Activated CD8-positive, alpha-beta memory T cell treated with anti-CD3 and anti-CD28 coated beads, Interleukin-2, amount 50 U/mL, for 48 hours (primary cell): ENCODE data around the gene AHI1.
A peak's percentile ranks its signal among the peaks of the same experiment; 100 is the strongest.

Experiments
- DNase-seq: peaks from one replicate; pipeline ENCODE4 v3.0.0-alpha.2; 2020

AHI1 gene

GRCh38 chr6:135497412-135498184 lies at the start of gene AHI1:
Gene AHI1, minus strand, starts transcription at chr6:135497740. Its CDS starts 5,503 bp downstream, at chr6:135492237.
- peak; percentile 96 for DNase-seq

DNA sequence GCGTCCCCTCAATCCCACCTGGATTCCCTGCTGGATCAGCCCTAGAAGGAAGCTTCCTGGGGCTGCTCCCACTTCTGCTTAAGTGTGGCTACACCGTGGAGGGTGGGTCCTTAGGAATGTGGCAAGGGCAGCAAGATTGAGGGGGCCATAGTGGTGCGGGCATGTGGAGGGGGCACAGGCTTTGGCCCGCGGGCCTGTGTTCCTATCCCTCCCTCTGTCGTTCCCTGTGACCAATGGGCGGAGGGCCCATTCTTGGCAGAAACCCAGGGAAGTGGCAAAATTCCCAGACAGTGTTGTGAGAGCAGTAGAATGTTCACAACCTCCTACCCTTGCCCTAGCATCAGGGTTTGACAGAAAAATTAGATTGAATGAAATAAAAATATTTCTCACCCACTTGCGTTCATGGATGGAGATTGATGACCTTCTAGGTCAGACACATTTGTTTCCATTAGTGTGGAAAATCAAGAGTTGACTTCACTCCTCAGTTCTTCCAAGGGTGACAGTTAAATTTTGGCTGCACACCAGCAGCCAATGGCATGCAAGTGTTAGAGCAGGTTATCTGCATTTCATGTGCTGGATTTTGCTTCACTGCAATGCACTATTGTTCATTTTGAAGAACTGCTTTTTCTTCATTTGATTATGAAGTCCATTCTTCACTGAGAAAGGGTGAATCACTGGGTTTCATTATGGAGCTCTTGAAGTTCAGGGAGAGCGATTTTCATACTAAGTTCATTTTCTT lies 49.3 kb upstream of the AHI1 start:
- DNase-seq = no peak

DNA sequence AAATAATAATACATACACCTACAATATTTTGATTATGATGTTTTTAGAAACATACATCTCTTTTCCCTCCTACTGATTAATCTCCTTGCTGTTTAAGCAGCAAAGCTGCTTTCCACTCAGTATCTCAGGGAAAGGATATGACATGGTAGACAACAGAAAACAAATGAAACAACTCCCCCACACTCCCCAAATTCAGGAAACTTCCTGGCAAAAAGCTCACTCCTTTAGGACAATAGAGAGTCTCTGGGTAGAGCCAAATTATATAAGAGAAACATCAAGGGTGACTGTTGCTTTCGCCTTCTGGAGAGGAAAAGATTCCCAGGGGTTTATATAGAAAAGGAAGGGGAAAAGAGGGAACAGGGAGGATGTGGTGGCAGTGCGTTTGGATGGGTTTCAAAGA lies 48.7 kb upstream of the AHI1 start:
- no peak for DNase-seq

DNA sequence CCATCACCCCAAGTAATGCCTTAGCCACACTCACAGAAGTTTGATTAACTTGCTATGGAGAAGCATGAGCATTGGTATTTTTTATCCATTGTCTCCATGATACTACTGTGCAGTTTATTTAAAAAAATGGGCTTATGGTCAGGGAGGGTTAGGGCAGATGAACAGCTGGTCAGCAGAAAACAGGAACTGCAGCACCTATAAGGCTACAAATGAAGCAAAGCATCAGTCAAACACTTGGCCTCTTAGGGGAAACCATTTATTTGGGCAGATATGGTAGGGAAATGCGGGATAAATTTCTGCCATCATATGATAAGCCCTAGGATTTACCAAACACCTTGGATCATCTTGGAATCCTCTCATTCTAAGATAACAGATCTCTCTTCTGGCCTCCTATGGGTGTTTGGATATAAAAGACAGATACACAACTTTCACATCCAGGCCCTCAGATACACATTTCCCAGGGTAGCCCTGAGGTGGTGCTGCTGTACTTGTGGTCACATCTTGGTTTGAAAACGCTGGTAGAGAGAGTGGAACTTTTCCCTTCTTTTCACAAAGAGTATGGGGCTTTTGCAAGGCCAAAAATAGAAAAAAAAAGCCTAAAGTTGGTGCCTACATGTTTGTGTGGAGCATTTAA lies 42.8 kb upstream of the AHI1 start:
- no peak for DNase-seq

DNA sequence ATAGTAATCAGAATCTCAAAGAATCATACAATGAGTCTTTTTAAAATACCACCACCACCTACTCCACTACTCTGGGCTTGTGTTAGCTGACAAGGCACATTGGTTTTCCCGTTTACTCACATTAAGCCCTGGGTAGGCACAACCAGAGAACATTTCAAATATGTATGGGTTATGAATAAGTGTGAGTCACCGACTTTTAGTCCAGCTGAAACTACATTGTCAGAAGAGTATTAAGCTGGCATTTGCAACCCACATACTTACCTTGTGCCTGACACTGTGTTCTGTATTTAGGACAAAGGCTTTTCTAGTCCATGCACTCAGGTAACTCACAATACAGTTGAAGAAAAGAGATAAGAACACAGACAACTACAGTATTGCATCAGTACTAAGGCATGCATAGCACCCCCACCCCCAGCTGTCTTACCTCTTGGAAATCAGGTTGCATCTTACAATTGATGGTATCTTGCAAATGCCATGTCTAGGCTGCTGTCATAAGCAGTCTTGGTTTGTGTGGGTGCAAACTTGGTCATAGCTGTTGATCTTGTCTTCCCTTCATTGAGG lies 40.3 kb upstream of the AHI1 start:
- peak; percentile 61 for DNase-seq

GRCh38 chr6:135535989-135536414 lies 38.5 kb upstream of the AHI1 start:
- no peak for DNase-seq

DNA sequence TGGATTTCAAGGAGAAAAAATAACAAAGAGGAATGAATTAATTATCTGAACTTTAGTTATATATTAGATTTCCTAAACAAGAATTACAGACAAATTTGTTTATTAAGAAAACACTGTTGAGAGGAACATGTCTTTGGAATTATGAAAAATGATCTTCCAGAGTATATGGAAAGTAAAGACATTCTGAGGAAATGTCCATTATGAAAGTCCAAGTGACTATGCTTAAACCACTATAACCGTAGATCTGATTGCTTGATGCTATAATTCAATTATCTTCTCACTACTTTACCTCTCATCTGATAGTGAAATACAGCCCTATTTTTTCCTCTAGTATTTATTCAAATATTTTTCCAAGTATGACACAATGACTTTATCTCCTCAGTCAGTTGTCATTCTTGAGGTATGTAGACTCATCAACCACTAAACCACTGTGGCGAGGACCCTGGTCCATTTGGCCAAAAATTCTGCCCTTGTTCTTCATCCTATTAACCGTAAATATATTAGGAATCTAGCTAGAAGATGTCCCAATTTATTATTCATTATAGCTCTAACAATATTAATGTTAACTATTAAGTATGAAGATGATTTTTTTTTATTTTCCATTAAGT lies 37.3 kb upstream of the AHI1 start:
- DNase-seq = no peak

GRCh38 chr6:135532559-135532958 lies 35.0 kb upstream of the AHI1 start:
- no peak for DNase-seq

DNA sequence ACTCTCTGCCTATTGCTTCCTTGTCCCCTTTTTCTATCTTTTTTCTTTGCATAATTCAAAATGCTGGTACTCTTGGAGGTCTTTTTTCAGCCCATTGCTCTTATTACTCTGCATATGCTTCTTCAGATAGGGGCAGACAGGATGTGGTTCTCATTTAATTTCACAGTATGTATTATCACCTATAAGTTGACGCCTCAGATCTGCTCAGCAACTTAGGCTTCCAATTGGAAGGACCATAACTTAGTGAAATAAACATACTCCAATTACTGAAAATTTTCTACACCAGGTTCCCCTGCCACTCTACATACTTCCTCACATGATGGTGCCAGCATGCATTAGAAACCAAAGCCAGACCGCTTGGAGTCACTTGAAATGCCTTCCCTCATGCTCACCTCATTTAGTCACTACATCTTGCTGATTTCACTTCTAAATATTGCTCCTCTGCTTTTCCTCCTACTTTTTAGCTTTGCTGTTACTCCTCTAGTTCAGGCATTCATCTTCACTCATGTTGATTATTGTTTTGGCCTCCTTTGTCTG lies 34.5 kb upstream of the AHI1 start:
- DNase-seq = no peak

DNA sequence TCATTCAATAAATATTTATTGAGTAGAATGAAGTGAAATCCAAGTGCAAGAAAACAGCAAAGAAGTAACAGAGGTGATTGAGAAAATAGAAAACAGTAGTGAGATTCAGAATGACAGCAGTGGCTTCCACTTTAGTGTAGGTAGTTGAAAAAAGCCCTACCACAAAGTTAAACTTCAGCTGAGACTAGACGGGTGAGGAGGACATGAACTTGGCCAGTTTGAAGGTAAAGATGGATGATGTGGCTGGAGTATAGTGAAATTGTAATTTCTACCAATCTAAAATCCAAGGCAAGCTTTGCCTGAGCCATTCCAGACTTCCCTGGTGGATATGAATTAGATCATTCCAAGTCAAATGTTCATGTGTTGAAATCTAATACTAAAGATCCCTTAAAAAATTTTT lies 32.6 kb upstream of the AHI1 start:
- DNase-seq = no peak

DNA sequence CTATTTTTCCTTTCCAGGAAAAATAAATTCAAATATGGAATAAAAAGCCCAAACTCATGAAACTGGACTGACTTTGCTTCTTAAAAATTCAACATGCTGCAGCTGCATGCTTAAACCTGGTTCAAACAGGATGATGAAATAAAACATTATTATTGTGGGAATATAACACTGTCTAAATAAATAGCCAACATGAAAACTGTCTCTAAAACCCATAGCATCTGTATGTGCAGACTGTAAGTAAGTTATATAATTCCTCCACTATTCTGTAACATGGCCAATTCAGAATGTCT lies 30.4 kb upstream of the AHI1 start:
- DNase-seq = no peak

DNA sequence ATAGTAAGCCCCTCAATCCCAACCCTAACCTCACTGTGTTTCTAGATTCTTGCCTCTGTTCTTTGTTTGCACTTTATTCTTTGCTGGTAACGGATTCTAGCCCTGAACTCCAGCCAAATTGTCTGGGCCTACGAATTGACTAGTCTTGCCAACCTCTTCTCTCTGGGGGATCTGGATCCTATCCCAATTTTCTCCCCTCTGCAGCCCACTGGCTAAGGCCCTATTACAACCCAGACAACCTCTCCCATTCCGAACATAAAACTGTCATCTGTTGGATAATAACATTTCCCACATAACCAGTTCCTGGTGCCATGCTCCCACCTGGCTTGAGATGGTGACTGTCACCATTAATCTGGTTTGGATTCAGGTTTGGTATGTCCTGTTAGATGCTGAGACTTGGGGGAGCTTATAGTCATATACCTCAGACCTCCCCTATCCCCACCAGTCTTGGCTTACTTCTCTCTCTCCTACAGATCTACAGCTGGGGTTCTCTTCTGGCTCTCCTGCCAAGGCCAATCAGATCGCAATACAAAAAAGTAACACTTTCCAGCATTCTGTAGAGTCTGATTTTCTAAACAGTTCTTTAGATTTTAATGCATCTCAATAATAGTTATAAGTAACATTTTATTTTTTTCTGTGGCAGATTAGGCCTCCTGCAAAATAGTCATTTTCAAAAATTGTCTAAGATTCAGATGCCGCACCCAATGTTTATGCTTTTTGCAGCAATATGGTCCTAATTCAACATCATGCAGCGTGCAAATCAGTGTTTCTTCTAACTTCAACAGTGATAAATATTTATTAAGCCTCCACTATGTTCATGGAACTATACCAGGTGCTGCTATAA lies 29.8 kb upstream of the AHI1 start:
- no peak for DNase-seq

DNA sequence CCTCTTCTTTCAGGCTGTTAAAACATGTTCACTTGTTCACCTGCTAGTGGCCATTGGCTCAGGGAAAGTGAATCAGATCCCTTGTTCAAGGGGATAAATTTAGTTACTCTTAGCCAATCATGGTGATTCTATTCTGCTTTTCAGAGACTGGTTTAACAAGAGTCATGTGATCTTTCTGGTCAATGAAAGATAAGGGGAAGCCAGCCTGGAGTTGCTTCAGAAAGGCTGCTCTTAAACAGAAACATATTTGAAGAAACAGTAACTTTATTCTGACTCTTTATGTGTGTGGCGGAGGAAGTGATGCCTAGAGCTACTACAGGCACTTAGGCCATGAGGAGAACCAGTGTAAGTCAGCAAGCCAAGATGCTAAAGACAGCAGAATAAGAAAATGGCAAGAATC lies 28.1 kb upstream of the AHI1 start:
- no peak for DNase-seq

DNA sequence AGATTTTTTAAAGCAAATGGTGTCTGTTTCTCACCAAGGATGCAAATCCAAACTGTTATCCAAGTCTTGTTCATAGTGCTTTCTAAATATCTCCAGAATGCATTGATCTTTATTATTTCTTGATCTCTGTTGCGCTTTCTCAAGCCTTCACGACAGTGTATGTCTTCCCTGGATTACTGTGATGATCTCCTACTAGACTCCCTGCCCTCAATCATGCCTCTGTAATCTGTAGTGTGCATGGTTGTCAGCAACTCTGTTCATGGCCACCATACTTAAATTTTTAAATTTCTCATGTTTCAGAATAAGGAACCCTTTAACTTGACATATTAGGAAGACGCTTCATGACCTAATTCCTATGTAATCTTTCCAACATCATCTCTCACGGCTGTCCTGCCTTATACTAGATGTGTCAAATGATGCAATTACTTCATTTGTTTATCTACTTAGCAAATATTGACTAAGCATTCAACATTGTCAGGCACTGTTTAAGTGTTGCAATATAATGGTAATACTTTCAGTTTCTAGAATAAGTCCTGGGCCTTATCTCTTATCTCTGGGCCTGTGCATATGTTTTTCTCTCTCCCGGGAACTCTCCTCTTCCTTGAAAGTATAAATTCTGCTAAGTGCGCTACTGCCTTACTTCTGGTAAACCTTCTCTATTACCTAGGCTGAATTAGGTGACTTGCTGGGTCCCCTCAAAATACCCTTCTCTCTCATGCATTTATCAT lies 25.6 kb upstream of the AHI1 start:
- DNase-seq = no peak

- no peak for DNase-seq
Measured at GRCh38 chr6:135521431-135521830, 23.9 kb upstream of the AHI1 start.

GRCh38 chr6:135520781-135521180 lies 23.2 kb upstream of the AHI1 start:
- DNase-seq = no peak

GRCh38 chr6:135519348-135519747 lies 21.8 kb upstream of the AHI1 start:
- DNase-seq = no peak

- no peak for DNase-seq
Measured at GRCh38 chr6:135517527-135517926, 20.0 kb upstream of the AHI1 start.

DNA sequence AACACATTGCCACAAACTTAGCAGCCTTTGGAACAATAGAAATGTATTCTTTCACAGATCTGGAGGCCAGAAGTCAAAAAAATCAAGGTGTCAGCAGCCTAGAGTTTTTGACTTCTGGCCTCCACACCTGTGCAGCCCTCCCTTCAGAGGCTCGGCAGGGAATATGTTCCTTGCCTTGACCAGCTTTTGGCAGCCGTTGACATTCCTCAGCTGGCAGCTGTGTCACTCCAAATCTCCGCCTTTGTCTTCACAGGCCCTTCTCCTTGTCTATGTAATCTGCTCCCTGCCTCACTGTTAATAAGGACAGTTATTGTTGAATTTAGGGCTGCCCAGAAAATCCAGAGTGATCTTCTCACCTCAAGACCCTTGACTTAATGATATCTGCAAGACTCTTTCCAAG lies 17.2 kb upstream of the AHI1 start:
- DNase-seq = no peak

GRCh38 chr6:135506270-135506997 lies 8.9 kb upstream of the AHI1 start:
- DNase-seq = no peak

GRCh38 chr6:135505648-135506047 lies 8.1 kb upstream of the AHI1 start:
- DNase-seq = no peak
